Measurements from ENCODE around the gene XPR1.

XPR1 gene

GRCh38 chr1:180892272-180892671 is 260.4 kb downstream of the XPR1 start:
- DNase-seq (ENCODE audit: low read depth) = no peak

- no peak for DNase-seq (ENCODE audit: low read depth)
These were observed 260.9 kb downstream of the XPR1 start for GRCh38 chr1:180892675-180893074.

- no peak for DNase-seq (ENCODE audit: low read depth)
These were observed 261.8 kb downstream of the XPR1 start for GRCh38 chr1:180893614-180894013.

GRCh38 chr1:180896161-180896560 is 264.3 kb downstream of the XPR1 start:
- DNase-seq (ENCODE audit: low read depth) = no peak

- no peak for DNase-seq (ENCODE audit: low read depth)
These were observed 266.8 kb downstream of the XPR1 start for GRCh38 chr1:180898441-180899219.

GRCh38 chr1:180899262-180899661 is 267.4 kb downstream of the XPR1 start:
- no peak for DNase-seq (ENCODE audit: low read depth)

GRCh38 chr1:180901076-180901990 is 269.5 kb downstream of the XPR1 start:
- no peak for DNase-seq (ENCODE audit: low read depth)

- DNase-seq (ENCODE audit: low read depth) = no peak
These were observed 270.7 kb downstream of the XPR1 start for GRCh38 chr1:180902541-180902940.

- DNase-seq (ENCODE audit: low read depth) = no peak
These were observed 274.1 kb downstream of the XPR1 start for GRCh38 chr1:180905927-180906326.

- DNase-seq (ENCODE audit: low read depth) = no peak
These were observed 274.7 kb downstream of the XPR1 start for GRCh38 chr1:180906511-180906910.

- DNase-seq (ENCODE audit: low read depth) = no peak
These were observed 275.7 kb downstream of the XPR1 start for GRCh38 chr1:180907313-180908055.

- no peak for DNase-seq (ENCODE audit: low read depth)
These were observed 276.4 kb downstream of the XPR1 start for GRCh38 chr1:180908074-180908765.

GRCh38 chr1:180909005-180909414 is 277.2 kb downstream of the XPR1 start:
- DNase-seq (ENCODE audit: low read depth) = no peak

- no peak for DNase-seq (ENCODE audit: low read depth)
These were observed 277.7 kb downstream of the XPR1 start for GRCh38 chr1:180909462-180909976.

GRCh38 chr1:180911640-180912191 is 279.9 kb downstream of the XPR1 start:
- DNase-seq (ENCODE audit: low read depth) = no peak

GRCh38 chr1:180912211-180912800 is 280.5 kb downstream of the XPR1 start:
- DNase-seq (ENCODE audit: low read depth) = no peak

- no peak for DNase-seq (ENCODE audit: low read depth)
These were observed 281.2 kb downstream of the XPR1 start, which contains the start of gene KIAA1614 for GRCh38 chr1:180912801-180913565. KIAA1614 (plus strand) TSS chr1:180912897; CDS start chr1:180913244, 347 bp downstream.

- no peak for DNase-seq (ENCODE audit: low read depth)
These were observed 283.7 kb downstream of the XPR1 start for GRCh38 chr1:180915426-180915965.

GRCh38 chr1:180916012-180916770 is 284.4 kb downstream of the XPR1 start:
- no peak for DNase-seq (ENCODE audit: low read depth)
